HG02840 (cell line): ENCODE measurements around the gene TNP2.
"Not testable (repeated sequence)": the region's sequence is repeated elsewhere in the genome, so short reads cannot be mapped to it uniquely, and the experiment has no call there.

Experiments used
- ATAC-seq: cut with Tn5 transposase; IDR thresholded peaks from one replicate; pipeline ENCODE4 v1.9.1; 2021; ENCODE audit warnings: mild to moderate bottlenecking, moderate library complexity, moderate number of reproducible peaks; ENCODE audit not compliant: unreplicated experiment, low FRiP score

Gene TNP2

GRCh38 chr16:11225677-11226549 is 43.2 kb downstream of the TNP2 start:
- no peak for ATAC-seq

- peak; percentile 77 for ATAC-seq
These were observed 44.0 kb downstream of the TNP2 start for GRCh38 chr16:11224894-11225676.

- no peak for ATAC-seq
These were observed 44.8 kb downstream of the TNP2 start for GRCh38 chr16:11224096-11224893.

- ATAC-seq: not testable (repeated sequence)
These were observed 48.6 kb downstream of the TNP2 start for GRCh38 chr16:11220507-11220906.

GRCh38 chr16:11219178-11219577 is 49.9 kb downstream of the TNP2 start:
- no peak for ATAC-seq

GRCh38 chr16:11218604-11218962 is 50.5 kb downstream of the TNP2 start:
- ATAC-seq: no peak
